Kidney glomerular epithelial cell (primary cell): ENCODE measurements around the gene MRPL24.

Experiments
- DNase-seq: peaks from one replicate; lab custom pipeline; 2025; lab: John Stamatoyannopoulos, UW

The MRPL24 gene

GRCh38 chr1:156692441-156692924 is 48.4 kb downstream of the MRPL24 start:
- no peak for DNase-seq

GRCh38 chr1:156691665-156692440 is 49.0 kb downstream of the MRPL24 start:
- DNase-seq = peak; percentile 25

- DNase-seq = no peak
Observed at GRCh38 chr1:156691191-156691590, 49.7 kb downstream of the MRPL24 start.

GRCh38 chr1:156690675-156691036 is 50.2 kb downstream of the MRPL24 start:
- no peak for DNase-seq

DNA sequence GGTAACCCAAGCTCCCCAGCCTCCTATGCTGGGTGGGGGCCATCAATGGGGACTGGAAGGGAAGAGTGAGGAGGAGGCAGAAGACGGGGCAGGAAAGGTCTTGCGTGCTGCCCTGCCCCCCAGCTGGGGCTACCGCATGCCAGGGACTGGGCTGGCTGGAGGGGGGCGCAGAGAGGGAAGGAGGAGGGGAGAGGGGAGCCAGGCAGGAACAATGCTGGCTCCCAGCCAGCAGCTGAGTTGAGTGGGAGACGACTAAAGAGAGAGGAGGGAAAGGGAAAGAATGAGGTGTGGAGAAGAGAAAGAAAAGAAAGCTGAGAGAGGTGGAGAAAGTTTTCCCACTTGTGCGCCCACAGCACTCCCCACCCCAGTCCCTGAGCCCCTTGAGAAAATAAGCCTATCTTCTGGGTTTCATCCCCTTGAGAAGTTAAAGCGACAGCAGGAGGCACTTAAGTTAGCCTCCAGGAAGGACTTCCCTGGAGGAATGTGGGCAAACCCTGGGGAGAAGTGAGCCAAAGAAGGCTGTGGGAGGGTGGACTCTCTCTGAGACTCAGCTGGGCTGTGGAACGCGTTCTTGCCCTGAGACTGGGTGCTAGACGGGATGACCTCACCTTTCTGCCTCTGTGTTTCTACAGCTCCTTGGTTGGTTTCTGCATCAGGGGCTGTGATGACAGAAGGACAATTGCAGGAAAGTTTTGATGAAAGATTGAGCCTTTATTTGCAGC is 50.8 kb downstream of the MRPL24 start:
- peak; percentile 14 for DNase-seq

GRCh38 chr1:156689035-156689952 is 51.6 kb downstream of the MRPL24 start:
- DNase-seq = peak; percentile 70
